Right lung (tissue), 5 donors: ENCODE measurements around the gene TAF4B. TPM values are rescaled to one million over a fixed set of nuclear protein-coding genes. Genes with fewer than 3 reads are reported as not detected.
"Not testable (repeated sequence)": the region's sequence is repeated elsewhere in the genome, so short reads cannot be mapped to it uniquely, and the experiment has no call there.

Experiments used
- DNase-seq, 2 donors: peaks; one replicate each; pipeline ENCODE4 v3.0.0-alpha.2; 2013
- polyA plus RNA-seq, 5 donors: library from polyadenylated mRNA; unstranded; fragments of 120-200 nt; gene quantifications; one replicate each; pipeline versions ENCODE4 v1.2.1 to v1.2.3, GENCODE V29; 2013; ENCODE audit warnings: inconsistent platforms in 1 of 5, low replicate concordance in 1 of 5; ENCODE audit not compliant: insufficient read length in 5 of 5, insufficient read depth in 1 of 5

Gene TAF4B
- polyA plus RNA-seq, 5 donors: 3.0 to 4.8 (median 4.5) TPM

DNA sequence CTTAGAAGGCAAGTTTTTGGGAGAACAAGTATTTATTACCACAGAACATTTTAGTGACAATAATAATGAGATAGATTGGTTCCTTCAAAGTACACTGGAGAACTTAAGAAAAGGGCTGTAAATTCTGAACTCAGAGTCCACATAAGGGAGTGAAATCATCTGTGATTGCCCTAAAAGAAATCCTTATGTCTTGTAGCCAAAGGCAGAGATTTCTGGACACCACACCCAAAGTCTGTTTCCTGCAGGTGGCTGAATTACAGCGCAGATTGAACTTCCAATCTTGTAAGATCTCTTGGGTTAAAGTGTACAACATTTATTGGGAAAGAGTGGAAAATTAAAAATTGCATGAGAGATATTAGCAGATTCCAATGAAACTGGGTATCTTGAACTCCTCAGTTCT, 143.8 kb downstream of the TAF4B start:
- DNase-seq: no peak

GRCh38 chr18:26376105-26376504, 149.9 kb downstream of the TAF4B start:
- no peak for DNase-seq

DNA sequence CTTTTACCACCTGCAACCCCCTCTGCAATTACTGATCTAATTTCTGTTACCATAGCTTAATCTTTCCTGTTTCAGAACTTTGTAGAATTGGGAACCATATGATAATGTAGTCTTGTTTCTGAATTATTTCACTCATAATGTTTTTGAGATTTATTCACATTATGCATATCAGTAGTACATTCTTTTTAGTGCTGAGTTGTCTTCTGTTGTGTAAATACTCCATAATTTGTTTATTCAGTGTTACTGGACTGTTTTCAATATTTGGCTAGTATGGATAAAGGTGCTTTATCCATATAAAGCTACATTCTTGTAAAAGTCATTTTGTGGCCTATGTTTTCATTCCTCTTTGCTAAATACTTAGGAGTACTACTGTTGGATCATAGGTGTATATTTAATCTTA, 152.5 kb downstream of the TAF4B start:
- no peak for DNase-seq

DNA sequence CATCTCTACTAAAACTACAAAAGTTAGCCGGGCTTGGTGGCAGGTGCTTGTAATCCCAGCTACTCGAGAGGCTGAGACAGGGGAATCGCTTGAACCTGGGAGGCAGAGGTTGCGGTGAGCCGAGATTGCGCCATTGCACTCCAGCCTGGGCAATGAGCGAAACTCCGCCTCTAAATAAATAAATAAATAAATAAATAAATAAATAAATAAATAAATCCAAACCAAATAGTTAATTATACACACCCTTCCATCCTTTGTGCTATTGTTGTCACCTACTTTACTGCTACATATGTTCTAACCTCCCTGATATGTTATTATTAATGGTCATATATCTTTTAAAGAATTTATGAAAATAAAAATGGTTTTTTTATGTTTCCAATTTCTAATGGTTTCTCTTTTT, 155.3 kb downstream of the TAF4B start:
- DNase-seq: not testable (repeated sequence)

DNA sequence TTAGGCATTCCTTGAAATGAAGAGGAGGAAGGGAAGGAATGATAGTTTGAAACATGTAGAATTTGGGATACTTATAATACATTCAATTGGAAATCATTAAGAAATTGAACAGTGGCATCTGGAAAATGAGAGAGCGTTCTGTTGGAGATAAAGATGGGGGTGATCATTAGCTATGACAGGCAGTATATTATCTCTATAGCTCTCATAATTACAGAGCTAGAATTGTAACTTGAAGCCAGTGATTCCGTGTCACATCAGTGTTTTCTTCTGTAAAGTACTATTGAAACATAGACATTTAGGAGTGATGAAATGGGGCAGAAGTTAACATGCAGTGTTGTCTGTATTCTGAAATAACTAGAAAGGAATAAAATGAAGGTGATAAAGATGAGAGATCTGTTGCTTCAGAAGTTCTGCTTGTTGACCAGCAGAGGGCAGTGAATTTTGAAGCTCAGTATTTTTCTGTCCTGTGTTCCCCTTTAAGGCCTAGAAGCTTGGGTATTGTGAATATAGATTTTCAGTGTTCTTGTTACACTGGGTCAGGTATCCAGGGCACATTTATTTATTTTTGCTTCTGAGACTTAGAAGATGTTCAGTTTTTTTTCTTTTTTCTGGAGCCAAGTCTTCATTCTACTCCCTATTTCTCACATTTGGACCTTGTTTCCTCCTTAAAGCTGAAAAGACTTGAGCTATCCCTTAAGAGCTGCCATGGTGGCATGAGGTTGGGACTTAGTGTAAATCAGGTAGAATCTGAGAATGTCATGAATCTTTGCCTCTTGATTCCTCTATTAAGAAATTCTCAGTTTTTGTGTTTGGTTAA, 157.4 kb downstream of the TAF4B start:
- DNase-seq: peak; percentile 13 to 16

DNA sequence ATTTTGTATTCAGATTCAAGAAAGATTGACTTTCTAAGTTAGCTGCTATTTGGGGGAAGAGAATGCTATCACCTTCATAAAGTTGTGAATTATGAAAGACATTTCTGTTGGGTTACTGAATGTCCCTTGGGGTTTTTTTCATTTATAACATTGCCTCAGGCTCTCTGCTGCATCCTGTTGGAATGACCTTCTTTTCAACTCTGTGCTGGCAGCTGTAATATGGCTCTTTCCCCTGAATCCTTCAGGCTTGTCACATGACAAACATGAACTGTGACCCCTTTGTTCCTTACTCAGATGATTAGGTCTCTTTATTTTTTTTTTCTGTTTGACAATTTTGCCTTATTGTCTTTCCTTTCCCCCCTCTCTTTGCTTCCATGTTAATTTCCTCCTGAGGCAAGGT, 159.8 kb downstream of the TAF4B start:
- DNase-seq: peak; percentile 67 to 71

DNA sequence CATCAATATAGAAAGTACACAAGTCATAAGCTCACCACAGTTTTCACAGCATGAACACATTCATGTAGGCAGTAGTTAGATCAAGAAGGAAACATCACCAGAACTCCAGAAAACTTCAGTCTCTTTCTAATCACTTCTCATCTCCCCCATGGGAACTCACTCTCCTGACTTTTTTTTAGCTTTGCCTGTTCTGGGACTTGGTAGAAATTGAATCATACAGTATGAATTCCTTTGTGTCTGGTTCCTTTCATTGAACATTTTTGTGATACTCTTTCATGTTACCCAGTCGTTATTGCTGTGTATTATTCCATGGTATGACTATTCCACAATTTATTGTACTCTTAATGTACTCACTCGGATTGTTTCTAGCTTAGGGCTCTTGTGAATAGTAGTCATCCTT, 160.2 kb downstream of the TAF4B start:
- DNase-seq: no peak

DNA sequence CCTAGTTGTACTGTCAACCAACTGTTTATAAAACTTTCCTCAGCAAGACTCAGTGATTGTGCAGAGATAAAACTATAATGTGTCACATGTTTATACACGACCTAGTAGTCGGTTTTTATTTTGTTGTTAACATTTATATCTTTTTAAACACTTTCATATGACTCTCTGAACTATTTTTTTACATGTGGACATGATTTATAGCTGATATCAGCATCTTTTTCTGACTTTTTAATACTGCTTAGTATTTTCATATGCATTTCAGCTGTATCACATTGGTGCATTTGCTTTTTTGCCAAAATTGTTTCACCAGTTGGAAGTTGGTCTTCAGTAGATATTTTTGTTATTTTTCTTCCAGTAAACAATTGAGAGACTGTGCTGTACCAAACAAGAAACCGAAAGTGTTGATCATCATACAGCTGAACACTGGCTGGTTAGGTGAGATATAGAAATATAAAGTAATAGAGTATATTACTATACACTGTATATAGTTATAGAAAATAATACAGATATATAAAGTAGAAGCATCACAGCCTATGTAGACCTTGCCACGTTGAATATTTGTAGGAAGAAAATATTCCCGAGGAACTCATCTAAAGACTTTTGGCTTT, 167.9 kb downstream of the TAF4B start:
- no peak for DNase-seq

DNA sequence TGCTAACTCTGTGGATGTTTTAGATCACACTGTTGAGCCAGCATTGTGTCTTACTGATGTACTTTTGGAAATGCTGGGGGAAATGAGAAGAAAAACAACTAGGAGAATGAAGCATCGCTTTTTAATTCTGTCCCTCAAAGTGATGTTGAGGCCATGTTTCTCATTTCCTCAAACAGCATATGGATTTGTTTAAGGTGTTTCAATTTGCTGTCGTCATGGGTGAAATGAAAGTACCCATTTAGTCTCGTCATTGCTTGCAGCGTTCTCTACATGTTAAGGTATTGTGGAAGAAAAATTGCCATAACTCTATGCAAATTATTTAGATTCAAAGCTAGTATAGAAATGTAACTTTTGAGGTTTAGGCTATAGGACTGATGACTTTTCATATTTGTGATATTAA, 170.8 kb downstream of the TAF4B start:
- no peak for DNase-seq

- DNase-seq: no peak
Observed at GRCh38 chr18:26403491-26403890, 177.2 kb downstream of the TAF4B start.

DNA sequence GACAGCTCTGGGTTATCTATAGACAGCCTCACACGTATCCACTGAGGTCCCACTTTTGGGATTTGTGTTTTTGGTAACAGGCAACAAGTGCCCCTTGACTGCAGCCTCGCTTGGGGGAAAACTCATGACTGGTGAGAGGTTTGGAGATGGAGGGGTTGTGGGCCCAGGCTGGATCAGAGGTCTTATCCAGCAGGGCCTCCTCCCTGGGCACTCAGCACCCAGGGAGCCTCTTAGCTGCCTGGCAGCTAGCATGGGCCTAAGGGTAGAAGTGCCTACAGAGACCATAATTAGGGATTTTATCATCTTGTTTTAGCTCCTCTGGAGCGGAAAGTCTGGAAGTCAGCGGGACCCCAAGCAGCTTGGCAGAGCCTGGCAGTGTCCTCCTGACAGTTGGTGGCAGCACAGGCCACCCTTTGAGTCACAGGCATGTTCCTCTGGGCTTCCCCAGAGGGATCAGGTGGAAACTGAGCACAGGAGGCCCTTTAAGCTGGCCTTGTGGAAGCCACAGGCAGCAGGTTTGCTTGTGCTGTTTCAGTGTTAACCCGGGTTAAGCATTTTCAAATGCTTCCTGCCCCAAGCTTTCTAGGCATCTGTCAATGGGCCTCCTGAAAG, 179.1 kb downstream of the TAF4B start:
- DNase-seq: no peak

DNA sequence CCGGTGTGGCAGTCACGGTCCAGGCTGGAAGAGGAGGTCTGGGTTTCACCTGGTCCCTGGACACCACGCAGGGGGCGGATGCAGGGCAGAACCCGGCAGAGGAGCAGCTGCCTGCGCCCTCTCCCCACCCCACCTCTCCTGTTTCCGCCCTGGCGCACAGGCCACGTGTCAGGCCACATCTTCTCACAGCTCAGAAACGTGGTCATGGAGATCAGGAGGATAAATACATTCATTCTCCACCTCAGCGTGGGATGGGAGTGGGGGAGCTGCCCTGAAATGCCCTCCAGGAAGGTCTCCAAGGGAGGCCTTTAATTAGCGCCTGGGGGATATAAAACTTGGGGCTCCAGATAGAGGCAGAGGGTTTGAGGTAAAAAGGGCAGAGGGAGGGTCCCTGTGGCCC, 180.1 kb downstream of the TAF4B start:
- no peak for DNase-seq

DNA sequence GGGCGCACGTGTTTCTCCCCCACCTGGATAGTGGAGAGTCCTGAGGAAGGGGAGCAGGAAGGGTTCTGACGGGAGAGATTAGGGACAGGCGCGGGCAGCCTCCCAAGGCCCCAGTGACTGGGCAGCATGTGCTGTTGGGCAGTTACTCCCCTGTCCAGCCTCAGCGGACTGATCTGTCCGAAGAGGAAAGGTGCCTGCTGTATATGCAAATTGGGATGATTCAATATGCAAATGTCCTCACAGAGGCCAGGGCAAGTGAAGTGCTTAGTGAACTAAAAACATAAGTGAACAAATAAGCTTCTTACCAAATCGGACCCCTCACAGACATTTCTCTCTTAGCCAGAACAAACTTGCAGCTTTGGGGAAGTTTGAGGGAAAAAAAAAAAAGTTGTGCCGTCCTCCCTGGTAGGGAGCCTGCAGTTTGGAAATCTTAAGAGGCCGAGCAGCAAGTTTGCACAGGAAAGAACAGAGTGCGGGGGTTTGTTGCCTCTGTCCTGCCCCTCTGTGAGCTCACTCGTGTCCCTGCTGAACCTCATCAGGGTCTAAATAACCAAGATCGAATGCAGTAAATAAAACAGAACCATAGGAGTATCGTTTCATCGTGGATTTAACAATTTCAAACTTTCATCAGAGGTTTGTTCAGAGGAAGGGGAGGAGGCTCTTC, 180.7 kb downstream of the TAF4B start:
- no peak for DNase-seq

DNA sequence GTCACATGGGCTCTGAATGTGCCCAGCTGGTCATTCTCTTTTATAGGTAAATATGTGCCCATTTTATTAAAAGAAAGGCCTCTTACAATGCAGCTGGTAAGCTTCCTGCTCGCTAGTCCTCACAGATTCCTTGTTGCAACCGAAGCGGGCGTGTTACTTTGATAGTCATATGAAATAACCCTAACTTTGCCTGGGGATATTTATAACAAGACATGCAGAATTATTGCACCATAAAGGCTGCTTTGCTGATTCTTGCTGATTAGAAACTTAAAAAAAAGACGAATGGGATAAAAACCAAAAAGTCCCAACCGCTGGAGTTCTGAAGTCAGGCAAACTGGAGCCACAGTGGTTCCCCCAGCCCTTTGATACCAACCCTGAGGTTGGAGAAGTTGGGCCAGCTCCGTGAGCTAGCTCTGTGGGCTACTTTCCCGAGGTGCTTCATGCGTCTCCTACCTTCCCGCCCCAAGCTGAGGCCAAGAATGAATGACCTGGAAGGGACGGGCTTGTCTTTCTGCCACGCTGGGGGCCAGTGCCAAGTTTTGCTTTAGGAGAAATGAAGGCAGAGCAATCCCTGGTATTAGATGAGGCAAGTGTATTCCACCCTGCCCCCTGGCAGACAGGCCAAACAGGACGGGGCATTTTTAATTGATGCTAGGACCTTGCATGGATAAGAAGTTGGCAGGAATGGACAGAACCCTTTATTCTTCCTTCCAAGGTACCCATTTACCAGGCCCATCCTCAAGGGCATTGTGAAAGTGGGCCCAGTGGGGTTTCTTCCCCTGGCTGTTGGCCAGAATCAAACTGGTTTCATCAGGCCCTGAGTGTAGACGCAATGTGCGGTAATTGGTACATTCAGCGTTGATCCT, 181.7 kb downstream of the TAF4B start:
- DNase-seq: no peak

- no peak for DNase-seq
Observed at GRCh38 chr18:26409091-26409490, 182.8 kb downstream of the TAF4B start.

DNA sequence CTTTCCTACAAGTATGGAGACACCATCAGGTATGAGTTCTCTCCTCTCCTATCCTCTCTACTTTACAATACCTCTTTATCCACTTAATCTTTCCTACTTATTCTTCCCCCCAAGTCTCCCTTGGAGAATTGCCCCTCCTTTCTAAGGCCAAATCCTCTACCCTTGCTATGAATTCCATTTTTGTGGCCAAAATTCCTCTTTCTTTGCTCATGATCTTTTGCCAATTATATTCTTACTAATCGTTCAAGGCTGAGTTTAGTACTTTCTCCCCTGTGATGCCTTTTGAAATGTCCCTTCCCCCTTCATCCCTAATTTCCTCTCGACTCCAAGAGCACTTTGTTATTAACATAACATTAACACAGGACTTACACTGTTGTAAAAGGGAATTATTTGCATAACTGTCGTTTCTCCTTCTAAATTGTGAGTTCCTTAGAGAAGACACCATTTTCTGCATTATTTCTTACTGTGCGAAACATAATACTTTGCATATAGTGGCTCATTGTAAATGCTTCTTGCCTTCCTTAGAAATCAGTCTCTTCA, 188.7 kb downstream of the TAF4B start:
- DNase-seq: no peak

DNA sequence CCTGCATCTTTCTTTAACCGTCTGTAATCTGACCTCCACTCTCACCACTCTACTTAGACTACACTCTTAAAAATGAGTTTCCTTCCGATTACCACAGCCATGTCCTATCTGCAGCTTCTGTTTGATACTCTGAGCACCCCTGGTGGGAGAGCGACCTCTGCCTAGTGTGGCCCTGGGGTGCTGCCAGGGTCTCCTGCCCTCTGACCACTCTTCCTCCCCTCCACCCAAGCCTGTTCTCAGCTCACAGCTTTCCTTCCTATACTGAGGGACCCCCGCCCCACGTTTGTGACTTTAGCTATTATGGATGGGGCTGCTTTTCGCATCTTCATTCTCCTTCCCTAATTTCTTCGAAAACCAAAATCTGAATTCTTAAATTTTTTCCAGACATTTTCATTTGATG, 189.4 kb downstream of the TAF4B start:
- DNase-seq: no peak

DNA sequence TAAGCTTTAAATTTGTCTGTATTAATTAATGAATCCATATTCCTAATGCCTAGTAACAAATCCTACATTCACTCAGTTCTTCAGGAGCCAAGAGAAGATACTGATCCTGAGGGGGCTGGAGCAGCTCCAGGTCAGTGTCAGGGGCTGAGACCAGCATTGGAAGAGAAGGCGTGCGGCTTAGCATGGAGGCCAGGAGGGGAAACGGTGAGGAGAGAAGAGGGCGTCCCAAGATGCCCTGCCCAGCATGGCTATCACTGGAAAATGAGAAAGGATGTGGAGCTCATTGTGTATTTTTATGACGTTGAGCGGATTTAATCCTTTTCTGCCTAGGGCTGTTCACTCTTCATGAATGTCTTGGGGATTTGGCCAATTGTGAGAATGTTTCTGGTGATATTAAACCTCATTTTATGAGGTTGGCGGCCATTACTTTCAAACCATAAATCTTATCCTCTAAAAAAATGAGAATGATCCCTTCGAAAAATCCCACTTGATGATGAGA, 190.5 kb downstream of the TAF4B start:
- no peak for DNase-seq

DNA sequence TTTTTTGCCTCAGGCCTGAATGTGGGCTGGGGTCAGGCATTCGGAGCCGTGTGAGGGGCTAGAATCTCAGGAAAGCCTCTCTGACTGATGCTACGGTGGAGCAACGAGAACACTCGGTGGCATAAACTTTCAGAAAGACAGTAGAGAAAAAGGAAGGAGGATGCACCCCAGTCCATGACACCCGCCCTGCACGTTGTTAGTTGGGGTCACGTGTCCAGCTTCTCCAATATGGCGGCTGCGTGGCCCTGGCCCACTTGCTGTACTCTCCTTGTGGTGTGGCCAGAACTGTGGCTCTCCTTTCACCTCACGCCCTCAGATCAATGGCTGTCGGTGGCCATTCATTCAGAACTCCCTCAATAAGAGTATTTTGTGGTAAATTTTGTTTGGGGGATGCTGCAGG, 190.9 kb downstream of the TAF4B start:
- no peak for DNase-seq

GRCh38 chr18:26418225-26418624, 192.0 kb downstream of the TAF4B start:
- no peak for DNase-seq

DNA sequence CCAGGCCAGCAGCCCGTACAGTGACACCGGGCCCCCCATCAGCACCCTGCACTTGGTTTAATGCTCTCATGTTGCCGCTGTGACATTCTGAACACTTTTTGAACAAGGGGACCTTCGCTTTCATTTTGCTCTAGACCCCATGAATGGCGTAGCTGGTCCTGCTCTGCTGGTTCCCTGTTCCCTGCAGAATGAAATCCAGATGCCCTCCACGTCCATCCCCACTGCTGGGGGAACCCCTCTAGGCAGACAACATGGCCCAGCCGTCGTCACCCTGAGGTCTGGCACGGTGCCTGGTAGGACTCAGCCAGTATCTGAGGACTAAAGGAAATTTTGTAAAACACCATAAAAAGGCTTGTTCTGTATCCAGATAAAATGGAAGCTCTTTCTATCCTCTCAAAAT, 193.5 kb downstream of the TAF4B start:
- DNase-seq: no peak
